Measurements from ENCODE around the gene TMC7. TPM values are rescaled to one million over a fixed set of nuclear protein-coding genes. Genes with fewer than 3 reads are reported as not detected.

Gene TMC7
- total and polyA plus RNA-seq, 2 of the 13 experiments (the other 11 are each of a cell fraction or from before 2014, with no cell fraction given) = 1.2 to 5.1 TPM

GRCh38 chr16:19084879-19085278, 101.1 kb downstream of the TMC7 start (continued):
- TF ChIP-seq SKIL (CRISPR knock-in tag; IDR thresholded peaks at IDR 0.05; ENCODE audit: borderline replicate concordance) = no peak

GRCh38 chr16:19085679-19086200, 102.0 kb downstream of the TMC7 start:
- Histone ChIP-seq H2AFZ (ENCODE audit: low read length) (peak overlapping the region; percentile 86), H3K4me1 (ENCODE audit: insufficient read depth, low read length) (peaks cover 15% of the 10 kb centered on the region), H3K9ac (ENCODE audit: insufficient read depth, low read depth, low read length) (peak overlapping the region; percentile 65; the same call in 1 of the 2 replicates), H3K36me3 (replicated peaks in 1 of 2; ENCODE audit: control insufficient read depth in 1 of 2, insufficient read depth in 2 of 2, low read length in 2 of 2) (0 out of 5 replicates have a peak, but pooled peaks cover 0 to 5% of the 10 kb centered on the region in 2 experiments), H3K79me2 (ENCODE audit: insufficient read depth, low read length) (no peaks in the 10 kb centered on the region), H3K27me3 (ENCODE audit: control insufficient read depth in 1 of 2, insufficient read depth in 2 of 2, low read length in 2 of 2) (peaks cover 0 to 9% of the 10 kb centered on the region in 2 experiments; a peak in 2 of 5 replicates), H3K9me3 (ENCODE audit: low read length) (no peaks in the 10 kb centered on the region), H3K4me2 (ENCODE audit: low read depth, low read length) (peak overlapping the region; percentile 97), H3K4me3 (replicated peaks in 1 of 3; ENCODE audit: insufficient read depth in 1 of 3, low read depth in 2 of 3, low read length in 3 of 3) (peak overlapping the region; percentile 45 to 84 (median 47)), H3K27ac (ENCODE audit: extremely low read length, insufficient read depth, low read length) (no peak overlapping the region), H4K20me1 (ENCODE audit: insufficient read depth, low read length) (no peaks in the 10 kb centered on the region)
- POLR2A ChIA-PET = interaction anchor here (0.8 to 2.3 kb wide), 11 partner anchors 9 to 130 kb away, joined by 3 to 15 read pairs (median 4); partner anchors contain the start of genes COQ7, ITPRIPL2 and TMC7
- in situ Hi-C loops (cut with HindIII; ENCODE audit: extremely low pct_ligation_motif_present, low pct_unique_long_range_greater_than_20kb) (loop anchor here (5.0 kb wide), 3 partner anchors 92 to 417 kb away; no protein-coding TSS in a partner anchor), intact Hi-C loops (cut with micrococcal nuclease; ENCODE audit: unreplicated experiment) (loop anchor here (1.0 to 2.0 kb wide), 4 partner anchors 23 to 417 kb away; no protein-coding TSS in a partner anchor)
- FAIRE-seq (no peak), DNase-seq (ENCODE audit: low spot score) (no peak), ATAC-seq (peak; percentile 18)
- BruUV-seq (replicated peaks) = no TSS peak
- WGBS (ENCODE audit: low lambda C conversion rate) = 16% methylated on average over 8 of the region's 8 CpGs
- CTCF ChIA-PET (ENCODE audit: low intra/inter-chr PET ratio, low total read pairs) = interaction anchor here (1.1 to 3.7 kb wide), 9 partner anchors 9 to 416 kb away, joined by 3 to 87 read pairs (median 8); partner anchors contain the start of gene SYT17
- TF ChIP-seq ZNF574 (CRISPR knock-in tag; IDR thresholded peaks at IDR 0.05) (peak; percentile 83), PHF20 (CRISPR knock-in tag; IDR thresholded peaks at IDR 0.05) (peak; percentile 12), ZNF224 (CRISPR knock-in tag; IDR thresholded peaks at IDR 0.05) (0 out of 2 replicates have a peak, but pooled peaks have one; percentile 4), ZNF335 (CRISPR knock-in tag; IDR thresholded peaks at IDR 0.05) (no peak), ZNF616 (CRISPR knock-in tag; IDR thresholded peaks at IDR 0.05; ENCODE audit: low read depth) (no peak), GFI1 (CRISPR knock-in tag; IDR thresholded peaks at IDR 0.05; ENCODE audit: borderline replicate concordance) (peak; percentile 71)
